Neural cell (in vitro differentiated cells): ENCODE data around the gene GTSF1L. TPM values are rescaled to one million over a fixed set of nuclear protein-coding genes. Genes with fewer than 3 reads are reported as not detected.

ENCODE experiments used
- H2AFZ ChIP-seq: fragments of 200-600, 300-800 bp; sonication (generic), shearing (Covaris generic); 2 replicates; pipeline ENCODE4 v1.6.0; 2014; ENCODE audit warnings: low read depth, mild to moderate bottlenecking, antibody characterized with exemption, low read length, moderate library complexity
- H3F3A ChIP-seq: fragments of 200-600 bp; shearing (Covaris generic); 2 replicates; pipeline ENCODE4 v1.6.1; 2016; ENCODE audit warnings: mild to moderate bottlenecking, moderate library complexity, mixed read lengths, antibody characterized with exemption, low read length; ENCODE audit not compliant: insufficient read depth, poor library complexity, severe bottlenecking
- H3K27ac ChIP-seq: fragments of 200-600, 300-800 bp; sonication (generic), shearing (Covaris generic); 2 replicates; pipeline ENCODE4 v1.5.1; 2014; ENCODE audit warnings: mild to moderate bottlenecking, low read length, moderate library complexity
- H3K27me3 ChIP-seq: fragments of 300-800, 200-600 bp; sonication (generic), shearing (Covaris generic); 2 replicates; pipeline ENCODE4 v1.6.0; 2014; ENCODE audit warnings: mild to moderate bottlenecking, low read depth, low read length, moderate library complexity; ENCODE audit not compliant: insufficient read depth
- H3K36me3 ChIP-seq: fragments of 300-800, 200-600 bp; sonication (generic), shearing (Covaris generic); 2 replicates; pipeline ENCODE4 v1.5.1; 2014; ENCODE audit warnings: mild to moderate bottlenecking, antibody characterized with exemption, low read length, moderate library complexity; ENCODE audit not compliant: insufficient read depth
- H3K4me2 ChIP-seq: fragments of 300-800, 200-600 bp; sonication (generic), shearing (Covaris generic); 2 replicates; pipeline ENCODE4 v1.6.0; 2014; ENCODE audit warnings: mild to moderate bottlenecking, low read length
- H3K4me3 ChIP-seq: fragments of 300-800, 200-600 bp; sonication (generic), shearing (Covaris generic); 2 replicates; pipeline ENCODE4 v1.5.1; 2014; ENCODE audit warnings: mild to moderate bottlenecking, low read length, moderate library complexity
- H3K79me2 ChIP-seq: fragments of 200-600 bp; shearing (Covaris generic); replicated peaks from 2 replicates; pipeline ENCODE4 v1.6.0; 2014; ENCODE audit warnings: mild to moderate bottlenecking, low read length, moderate library complexity; ENCODE audit not compliant: insufficient read depth
- H3K9ac ChIP-seq: fragments of 300-800, 200-600 bp; sonication (generic), shearing (Covaris generic); 2 replicates; pipeline ENCODE4 v1.6.1; 2016; ENCODE audit warnings: mild to moderate bottlenecking, low read length, mixed read lengths
- H3K9me2 ChIP-seq: fragments of 200-600 bp; shearing (Covaris generic); 2 replicates; pipeline ENCODE4 v1.6.1; 2016; ENCODE audit warnings: mild to moderate bottlenecking, low read length, mixed read lengths; ENCODE audit not compliant: insufficient read depth
- H3K9me3 ChIP-seq: fragments of 200-600, 300-800 bp; sonication (generic), shearing (Covaris generic); 2 replicates; pipeline ENCODE4 v1.6.1; 2016; ENCODE audit warnings: mild to moderate bottlenecking, mixed run types, low read length, moderate library complexity, mixed read lengths
- H4K20me1 ChIP-seq: fragments of 200-600 bp; shearing (Covaris generic); 2 replicates; pipeline ENCODE4 v1.6.1; 2016; ENCODE audit warnings: mild to moderate bottlenecking, mixed run types; ENCODE audit not compliant: insufficient read depth
- CTCF ChIP-seq: fragments of 450-650 bp; IDR thresholded peaks from 2 replicates; pipeline ENCODE4 v1.5.1; 2014; ENCODE audit warnings: antibody characterized with exemption, mild to moderate bottlenecking, moderate library complexity; ENCODE audit not compliant: poor library complexity, severe bottlenecking
- EP300 ChIP-seq: fragments of 450-650 bp; conservative IDR thresholded peaks from 2 replicates; pipeline ENCODE4 v1.6.1; 2014; ENCODE audit warnings: antibody characterized with exemption, mild to moderate bottlenecking, moderate library complexity; ENCODE audit not compliant: poor library complexity, severe bottlenecking
- EZH2 ChIP-seq: fragments of 200-600, 300-800 bp; shearing (Covaris generic), sonication (generic); IDR thresholded peaks from 2 replicates; pipeline ENCODE4 v1.6.1; 2014; ENCODE audit warnings: antibody characterized with exemption, low read length, borderline replicate concordance, mild to moderate bottlenecking; ENCODE audit not compliant: insufficient read depth, poor library complexity, severe bottlenecking
- MXI1 ChIP-seq: fragments of 450-650 bp; conservative IDR thresholded peaks from 2 replicates; pipeline ENCODE4 v1.6.1; 2014; ENCODE audit warnings: antibody characterized with exemption, mild to moderate bottlenecking; ENCODE audit not compliant: poor library complexity, severe bottlenecking
- POLR2AphosphoS5 ChIP-seq: IDR thresholded peaks from 2 replicates; pipeline ENCODE4 v1.6.1; 2012
- RAD21 ChIP-seq: fragments of 450-650 bp; conservative IDR thresholded peaks from 2 replicates; pipeline ENCODE4 v1.6.1; 2014; ENCODE audit warnings: antibody characterized with exemption, mild to moderate bottlenecking, moderate library complexity
- REST ChIP-seq: IDR thresholded peaks from 2 replicates; pipeline ENCODE4 v1.6.1; 2012; ENCODE audit warnings: borderline replicate concordance
- SMC3 ChIP-seq: fragments of 450-650 bp; conservative IDR thresholded peaks from 2 replicates; pipeline ENCODE4 v1.6.1; 2014; ENCODE audit warnings: antibody characterized with exemption, mild to moderate bottlenecking, moderate library complexity; ENCODE audit not compliant: poor library complexity
- TAF1 ChIP-seq: IDR thresholded peaks from 2 replicates; pipeline ENCODE4 v1.6.1; 2012; ENCODE audit warnings: low read depth
- polyA plus RNA-seq: library from polyadenylated mRNA; depleted of rRNA; stranded (reverse); fragments of >200 nt; gene quantifications from 2 replicates; pipeline ENCODE4 v1.2.3, GENCODE V29; 2014

GTSF1L gene
- polyA plus RNA-seq, 1 donor from 2014 or later = not detected

- no peak for TF ChIP-seq RAD21
- no peak for TF ChIP-seq TAF1
- no peak for TF ChIP-seq POLR2AphosphoS5
- no peak for TF ChIP-seq CTCF
- no peak for TF ChIP-seq EZH2
- no peak for TF ChIP-seq MXI1
- TF ChIP-seq REST = no peak
- TF ChIP-seq SMC3 = no peak
- no peak for TF ChIP-seq EP300
- Histone ChIP-seq H3K4me3 (no peak overlapping the region), H3F3A (no peaks in the 10 kb centered on the region), H3K9me2 (no peaks in the 10 kb centered on the region), H4K20me1 (no peaks in the 10 kb centered on the region), H3K4me2 (no peak overlapping the region), H3K9me3 (no peaks in the 10 kb centered on the region), H3K9ac (no peak overlapping the region), H3K79me2 (no peaks in the 10 kb centered on the region), H3K27ac (no peak overlapping the region), H3K36me3 (no peaks in the 10 kb centered on the region), H2AFZ (no peak overlapping the region), H3K27me3 (no peaks in the 10 kb centered on the region)
Measured at GRCh38 chr20:43711098-43711654, 15.6 kb downstream of the GTSF1L start.

GRCh38 chr20:43710370-43711044 lies 16.3 kb downstream of the GTSF1L start:
- Histone ChIP-seq H3K9ac (no peak overlapping the region), H3K79me2 (no peaks in the 10 kb centered on the region), H3K36me3 (no peaks in the 10 kb centered on the region), H3F3A (no peaks in the 10 kb centered on the region), H3K4me2 (no peak overlapping the region), H3K27me3 (no peaks in the 10 kb centered on the region), H3K9me3 (no peaks in the 10 kb centered on the region), H4K20me1 (no peaks in the 10 kb centered on the region), H2AFZ (no peak overlapping the region), H3K9me2 (no peaks in the 10 kb centered on the region), H3K27ac (no peak overlapping the region), H3K4me3 (no peak overlapping the region)
- TF ChIP-seq MXI1 (no peak), POLR2AphosphoS5 (no peak), CTCF (no peak), RAD21 (no peak), TAF1 (no peak), EZH2 (no peak), EP300 (no peak), SMC3 (no peak), REST (no peak)
